CD4-positive, alpha-beta T cell treated with Interleukin-2 at 100 ng/mL for 4 hours (primary cell): ENCODE results near the gene PDE7B.
"Not testable (repeated sequence)": the region's sequence is repeated elsewhere in the genome, so short reads cannot be mapped to it uniquely, and the experiment has no call there.

Experiments
- DNase-seq: peaks from one replicate; pipeline ENCODE4 v3.0.0-alpha.2; 2020; ENCODE audit warnings: low spot score

Gene PDE7B

GRCh38 chr6:136113736-136114173 lies 262.3 kb downstream of the PDE7B start:
- no peak for DNase-seq

DNA sequence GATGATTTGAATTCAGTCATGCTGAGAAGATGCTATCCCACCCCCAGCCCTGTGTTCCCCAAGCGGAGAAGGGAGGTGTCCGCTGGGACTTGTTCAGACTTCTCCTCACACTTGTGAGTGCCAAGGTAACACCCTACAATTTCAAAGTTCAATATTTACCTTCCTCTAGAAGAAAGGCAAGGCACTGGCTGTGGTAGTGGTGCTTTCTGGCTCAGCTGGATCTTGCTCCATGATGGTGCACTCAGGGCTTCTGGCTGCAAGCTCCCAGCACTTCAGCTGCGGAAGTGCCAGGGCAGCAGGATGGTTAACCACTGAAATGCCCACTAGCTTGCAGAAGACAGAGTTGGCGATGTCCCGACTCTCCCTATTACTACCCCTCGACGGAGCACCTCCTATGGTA lies 263.2 kb downstream of the PDE7B start:
- no peak for DNase-seq

DNA sequence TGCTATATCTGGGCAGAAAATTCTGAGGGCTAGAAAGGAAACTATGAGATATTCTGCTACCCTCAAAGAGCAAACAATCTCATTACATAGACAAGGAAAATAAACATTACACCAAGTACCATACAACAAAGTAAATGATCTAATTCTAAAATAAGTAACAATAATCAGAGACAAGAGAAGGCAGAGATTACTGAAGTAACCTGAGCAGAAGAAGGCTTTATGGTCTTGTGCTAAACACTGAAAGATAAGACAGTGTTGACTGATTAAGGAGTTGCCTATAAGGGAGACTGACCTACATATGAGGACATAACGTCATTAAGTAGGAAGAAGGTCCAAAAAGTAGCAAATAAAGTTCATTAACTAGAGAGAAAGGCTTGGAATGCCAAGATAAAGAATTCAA lies 264.4 kb downstream of the PDE7B start:
- no peak for DNase-seq

DNA sequence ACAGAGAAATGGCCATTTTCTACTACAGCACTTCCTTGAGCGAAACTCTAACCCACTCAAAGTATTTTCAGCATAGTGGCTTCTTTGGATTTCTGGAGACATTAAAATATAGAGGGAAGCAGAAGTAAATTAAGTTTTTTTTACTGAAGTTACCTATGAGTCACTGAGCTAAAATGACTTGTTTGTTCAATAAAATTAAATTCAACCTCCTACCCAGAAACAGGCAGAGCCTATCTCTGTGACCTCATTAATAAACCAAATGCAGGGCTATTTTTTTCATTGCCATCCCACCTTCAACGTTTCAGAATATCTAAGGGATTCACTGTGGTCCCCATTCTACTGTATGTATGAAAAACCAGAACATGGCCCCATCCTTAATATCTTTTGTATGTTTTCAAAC lies 265.6 kb downstream of the PDE7B start:
- DNase-seq: no peak

GRCh38 chr6:136118787-136119186 lies 267.3 kb downstream of the PDE7B start:
- no peak for DNase-seq

GRCh38 chr6:136123468-136123867 lies 272.0 kb downstream of the PDE7B start:
- DNase-seq: no peak

DNA sequence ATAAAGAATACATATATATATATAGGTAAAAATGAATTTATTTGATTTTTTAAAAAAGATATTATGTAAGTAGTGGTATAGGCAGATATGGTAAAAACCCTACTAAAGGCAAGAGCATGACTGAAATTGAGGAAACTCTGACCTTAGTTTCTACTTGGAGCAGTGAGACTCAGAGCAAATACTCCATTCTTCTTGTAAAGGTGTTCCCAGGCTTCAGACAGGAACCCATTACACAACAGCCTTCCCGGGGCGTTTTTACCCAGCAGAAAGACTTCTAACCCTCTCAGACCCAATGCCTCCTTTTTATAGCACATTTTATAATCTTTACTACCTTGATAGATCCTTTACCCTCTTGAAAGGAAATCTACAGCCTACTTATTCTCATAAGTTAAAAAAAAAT lies 274.1 kb downstream of the PDE7B start:
- DNase-seq: no peak

DNA sequence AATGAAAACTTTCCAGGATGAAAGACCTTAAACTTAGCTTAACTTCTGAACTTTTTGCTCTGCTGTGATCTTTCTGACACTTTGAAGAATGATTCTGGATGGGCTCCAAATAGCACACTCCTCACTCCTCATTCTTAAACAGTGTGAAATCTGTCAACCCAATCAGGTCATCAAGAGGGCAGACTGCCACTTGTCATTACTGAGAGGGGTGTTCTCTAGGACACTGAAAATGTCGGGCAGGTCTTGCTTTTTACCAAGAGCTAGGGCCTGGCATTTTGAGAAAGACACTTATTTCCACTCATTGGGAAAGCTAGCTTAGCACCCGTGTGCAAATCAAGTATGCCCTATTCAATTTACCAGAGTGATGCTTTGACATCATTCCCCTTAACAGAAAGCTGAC lies 276.4 kb downstream of the PDE7B start:
- no peak for DNase-seq

DNA sequence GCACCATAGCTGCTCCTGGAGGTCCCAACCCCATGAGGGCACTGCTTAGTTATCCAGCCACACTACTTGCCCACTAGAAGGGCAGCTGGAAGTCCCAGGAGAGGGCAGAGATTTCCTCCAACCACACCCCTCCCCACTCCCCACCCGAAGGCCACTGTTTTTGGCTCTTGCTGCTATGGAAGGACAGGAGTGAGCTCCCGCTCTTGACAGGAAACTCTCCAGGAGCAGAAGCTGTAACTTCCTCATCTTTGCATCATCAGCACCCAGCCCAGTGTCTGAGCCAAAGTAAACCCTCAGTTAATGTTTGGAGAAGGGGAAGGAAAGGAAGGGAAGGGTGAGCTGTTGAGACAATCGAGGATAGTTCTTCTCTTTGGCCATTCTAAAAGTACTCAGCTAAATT lies 277.9 kb downstream of the PDE7B start:
- no peak for DNase-seq

DNA sequence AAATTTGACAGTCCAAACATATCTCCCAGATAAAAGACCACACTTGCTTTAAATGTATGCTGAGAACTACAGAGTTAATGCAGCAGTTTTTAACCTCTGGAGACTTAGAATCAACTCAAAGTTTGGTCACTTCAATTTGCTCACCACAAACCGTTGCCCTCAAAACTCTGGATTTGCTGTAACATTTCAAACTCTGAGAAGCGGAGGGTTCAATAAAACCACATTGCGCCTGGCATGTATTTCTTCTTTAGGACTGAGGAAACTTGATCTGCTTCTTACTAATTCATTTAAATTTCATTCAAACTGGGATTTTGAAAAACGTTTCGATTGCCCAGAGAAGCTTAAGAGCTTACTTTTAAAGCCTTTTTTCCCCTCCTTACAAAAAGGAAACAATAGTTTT lies 282.8 kb downstream of the PDE7B start:
- DNase-seq: no peak

DNA sequence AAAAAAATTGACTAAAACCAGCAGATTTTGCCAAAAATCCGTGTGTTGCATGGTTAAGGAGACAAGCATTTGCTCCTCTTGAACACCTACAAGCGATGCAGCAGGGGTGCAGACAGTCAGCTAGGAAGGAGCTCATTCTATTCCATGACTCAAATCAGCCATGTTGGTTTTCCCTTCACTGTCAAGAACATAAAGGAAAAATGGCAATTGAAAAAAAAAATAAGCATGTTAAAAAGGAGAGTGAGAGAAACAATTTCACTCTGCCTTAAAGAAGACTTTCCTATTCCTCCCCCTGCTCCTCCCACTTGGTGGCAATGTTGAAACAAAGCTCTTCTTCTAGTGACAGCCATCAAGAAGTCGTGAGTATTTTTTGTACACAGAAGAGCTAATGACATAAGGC lies 283.2 kb downstream of the PDE7B start:
- DNase-seq: no peak

GRCh38 chr6:136136274-136136673 lies 284.8 kb downstream of the PDE7B start:
- DNase-seq: no peak

DNA sequence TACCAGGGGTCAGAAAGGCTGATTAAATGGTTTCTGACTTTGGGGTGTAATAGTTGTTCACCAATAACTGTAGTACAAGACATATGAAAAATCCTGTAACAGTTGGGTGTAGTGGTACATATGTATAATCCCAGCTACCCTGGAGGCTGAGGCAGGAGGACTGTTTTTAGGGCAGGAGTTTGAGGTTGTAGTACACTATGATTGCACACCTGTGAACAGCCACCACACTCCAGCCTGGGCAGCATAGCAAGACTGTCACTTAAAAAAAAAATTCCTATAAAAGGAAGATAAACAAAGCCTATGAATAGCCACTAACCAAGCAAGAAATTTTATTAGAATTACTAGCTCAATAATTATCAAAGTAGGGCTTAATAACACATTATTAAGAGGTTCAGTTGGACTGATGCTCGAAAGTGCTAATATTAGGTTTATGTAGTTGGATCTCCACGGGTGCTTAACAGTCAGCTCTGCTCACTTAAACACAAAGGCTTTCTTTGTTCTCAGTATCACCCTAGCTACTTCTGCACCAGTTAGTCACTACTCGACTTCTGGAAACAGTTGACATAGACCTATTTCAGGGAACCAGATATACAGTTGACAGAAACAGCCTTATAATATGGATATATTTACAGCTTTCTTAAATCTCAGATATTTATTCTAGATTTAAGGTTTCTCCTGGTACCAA lies 285.6 kb downstream of the PDE7B start:
- no peak for DNase-seq

- no peak for DNase-seq
Observed at GRCh38 chr6:136137739-136138402, 286.4 kb downstream of the PDE7B start.

- not testable (repeated sequence) for DNase-seq
Observed at GRCh38 chr6:136139111-136139510, 287.6 kb downstream of the PDE7B start.

GRCh38 chr6:136144251-136145023 lies 292.9 kb downstream of the PDE7B start:
- no peak for DNase-seq

GRCh38 chr6:136146130-136146529 lies 294.6 kb downstream of the PDE7B start:
- no peak for DNase-seq

- no peak for DNase-seq
Observed at GRCh38 chr6:136147342-136147741, 295.8 kb downstream of the PDE7B start.

- no peak for DNase-seq
Observed at GRCh38 chr6:136148051-136148450, 296.6 kb downstream of the PDE7B start.

DNA sequence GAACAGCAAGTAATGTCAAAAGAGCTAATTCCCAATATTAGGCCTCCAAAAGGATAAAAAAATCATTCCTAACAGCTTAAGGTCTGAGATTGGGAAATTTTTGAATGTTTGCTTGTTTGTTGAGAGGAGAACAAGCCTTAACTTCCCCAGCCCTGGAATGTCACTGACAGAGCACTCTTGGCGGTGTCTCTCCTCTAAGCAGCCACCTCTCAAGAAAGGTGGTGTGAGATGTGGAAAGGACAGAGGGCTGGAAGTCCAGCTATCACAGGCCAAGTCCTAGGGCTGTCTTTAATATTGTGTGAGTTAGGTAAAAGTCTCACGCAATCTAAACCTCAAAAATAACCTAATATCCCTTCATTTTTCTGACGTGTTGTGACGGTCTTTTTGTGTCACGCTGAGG lies 297.0 kb downstream of the PDE7B start:
- no peak for DNase-seq

- no peak for DNase-seq
Observed at GRCh38 chr6:136149311-136149710, 297.8 kb downstream of the PDE7B start.

- DNase-seq: no peak
Observed at GRCh38 chr6:136150961-136151360, 299.5 kb downstream of the PDE7B start.

DNA sequence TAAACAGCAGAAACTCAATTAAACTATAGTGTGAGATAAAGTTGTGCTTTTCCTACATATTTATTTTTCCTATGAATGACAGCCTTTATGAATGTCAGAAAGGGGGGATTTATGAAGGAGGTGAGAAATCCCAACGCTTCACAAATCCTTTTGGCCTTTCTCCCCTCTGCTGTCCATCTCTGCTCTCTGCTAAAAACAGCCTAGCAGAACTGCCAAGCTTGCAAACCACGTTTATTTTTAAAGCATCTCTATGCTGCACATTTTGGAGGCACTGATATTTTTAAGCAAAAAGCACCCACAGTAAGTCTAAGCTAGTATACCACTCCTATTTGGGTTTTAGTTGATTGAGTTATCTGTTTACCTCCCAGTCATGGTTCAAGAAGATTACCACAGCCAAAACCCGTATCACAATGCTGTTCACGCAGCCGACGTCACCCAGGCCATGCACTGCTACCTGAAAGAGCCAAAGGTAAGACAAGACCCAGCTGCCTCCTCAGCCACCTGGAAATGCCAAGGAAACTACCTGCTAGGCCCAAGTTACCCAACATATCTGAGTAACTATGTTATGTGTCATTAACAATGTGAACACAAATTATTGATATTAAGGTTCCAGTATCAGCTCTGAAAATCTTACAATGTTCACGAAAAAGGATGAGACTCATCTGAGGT lies 302.3 kb downstream of the PDE7B start:
- DNase-seq: no peak
